Omental fat pad (tissue), 4 donors: ENCODE data around the gene RXYLT1. TPM values are rescaled to one million over a fixed set of nuclear protein-coding genes. Genes with fewer than 3 reads are reported as not detected.

Source experiments
- ATAC-seq: fragments of 150-250 bp; one replicate; pipeline ENCODE4 v1.9.1; 2016; ENCODE audit warnings: mild to moderate bottlenecking, moderate library complexity; ENCODE audit not compliant: low FRiP score
- DNase-seq: peaks from one replicate; pipeline ENCODE4 v3.0.0-alpha.2; 2019; ENCODE audit warnings: low spot score
- CTCF ChIP-seq, 3 donors: fragments of 450-650 bp; IDR thresholded peaks; one replicate each; pipeline ENCODE4 v1.5.1; 2016 to 2017; ENCODE audit warnings: antibody characterized with exemption in 3 of 3, mild to moderate bottlenecking in 3 of 3, moderate library complexity in 2 of 3
- total RNA-seq, 4 donors: library from RNA; depleted of rRNA; stranded (reverse); fragments of >200 nt; gene quantifications; one replicate each; pipeline ENCODE4 v1.1.0, GENCODE V29; 2016

The RXYLT1 gene
- total RNA-seq, 4 donors from 2014 or later = 16.0 to 18.7 (median 17.0) TPM

GRCh38 chr12:63843254-63843720 lies 63.6 kb downstream of the RXYLT1 start:
- DNase-seq (no peak), ATAC-seq (no peak)
- no peak for TF ChIP-seq CTCF (IDR thresholded peaks at IDR 0.05)

GRCh38 chr12:63843721-63844390 lies 64.1 kb downstream of the RXYLT1 start:
- peak in 2 of 3 donors; percentile 57 to 91 for TF ChIP-seq CTCF (IDR thresholded peaks at IDR 0.05)
- ATAC-seq = peak; percentile 92
- DNase-seq = peak; percentile 58

GRCh38 chr12:63844391-63845341 lies 65.0 kb downstream of the RXYLT1 start, which contains the start of gene SRGAP1:
Gene SRGAP1 (plus strand): TSS chr12:63844700. CDS start chr12:63844817, 117 bp downstream.
- ATAC-seq (peak; percentile 31), DNase-seq (peak; percentile 27)
- no peak for TF ChIP-seq CTCF (IDR thresholded peaks at IDR 0.05)

GRCh38 chr12:63845726-63846125 lies 66.0 kb downstream of the RXYLT1 start:
- DNase-seq (no peak), ATAC-seq (no peak)
- TF ChIP-seq CTCF (IDR thresholded peaks at IDR 0.05) = no peak

- ATAC-seq (no peak), DNase-seq (no peak)
- TF ChIP-seq CTCF (IDR thresholded peaks at IDR 0.05) = no peak
Observed at GRCh38 chr12:63846238-63846967, 66.7 kb downstream of the RXYLT1 start.

- no peak for ATAC-seq
- DNase-seq = no peak
- no peak for TF ChIP-seq CTCF (IDR thresholded peaks at IDR 0.05)
Observed at GRCh38 chr12:63848450-63848849, 68.7 kb downstream of the RXYLT1 start.
